Endothelial cell of umbilical vein (primary cell): ENCODE measurements around the gene CKLF. TPM values are rescaled to one million over a fixed set of nuclear protein-coding genes. Genes with fewer than 3 reads are reported as not detected.

Experiments
- BruUV-seq: library from RNA; stranded (reverse); fragments of 400-500 nt; replicated peaks from 2 replicates; lab custom pipeline; 2021; lab: Mats Ljungman, UMichigan
- CTCF ChIA-PET: fragments of 300-600, 350-600 bp; sonication (Branson Sonifier 250); formaldehyde crosslinking; loops from one replicate; lab custom pipeline; 2021; ENCODE audit warnings: antibody characterized with exemption, inconsistent platforms; lab: Charles Lee
- POLR2A ChIA-PET: fragments of 300-600, 350-600 bp; sonication (Branson Sonifier 250); formaldehyde crosslinking; loops from one replicate; lab custom pipeline; 2021; ENCODE audit warnings: antibody characterized with exemption, inconsistent platforms; lab: Charles Lee
- DNase-seq: peaks from one replicate; pipeline ENCODE4 v3.0.0-alpha.2; 2011; ENCODE audit warnings: low read depth, low spot score
- FAIRE-seq: peaks from 2 replicates; lab custom pipeline; 2011; peaks lifted over from hg19 to GRCh38; lab: Jason Lieb, UNC
- H2AFZ ChIP-seq: 2 replicates; pipeline ENCODE4 v1.6.0; 2012; ENCODE audit warnings: low read depth, low read length, control low read depth, inconsistent platforms
- H3K27ac ChIP-seq: 2 replicates; pipeline ENCODE4 v1.5.1; 2011; ENCODE audit warnings: low read depth, mild to moderate bottlenecking, control low read depth, low read length, moderate library complexity; ENCODE audit not compliant: insufficient read depth
- H3K27me3 ChIP-seq, 2 experiments: 2 replicates each; pipeline versions ENCODE4 v1.6.0 to v1.6.1; 2011; ENCODE audit warnings: low read length in 2 of 2, mixed read lengths in 1 of 2; ENCODE audit not compliant: control insufficient read depth in 2 of 2, insufficient read depth in 2 of 2
- H3K36me3 ChIP-seq, 2 experiments: 2 replicates in 1 of 2; 3 replicates in 1 of 2; pipeline ENCODE4 v1.5.1; 2011; ENCODE audit warnings: low read length in 2 of 2, mild to moderate bottlenecking in 1 of 2, moderate library complexity in 1 of 2; ENCODE audit not compliant: control insufficient read depth in 2 of 2, insufficient read depth in 2 of 2; ENCODE audit errors: extremely low read depth in 1 of 2
- H3K4me1 ChIP-seq: 3 replicates; pipeline ENCODE4 v1.5.1; 2011; ENCODE audit warnings: mild to moderate bottlenecking, low read length; ENCODE audit not compliant: control insufficient read depth, insufficient read depth; ENCODE audit errors: extremely low read depth
- H3K4me2 ChIP-seq: 2 replicates; pipeline ENCODE4 v1.6.1; 2011; ENCODE audit warnings: low read length, control low read depth, mixed read lengths; ENCODE audit not compliant: insufficient read depth
- H3K4me3 ChIP-seq, 3 experiments: fragments of 200-600 bp in 1 of 3; sonication (generic), shearing (Covaris generic) in 1 of 3; replicated peaks in 1 of 3; 2 replicates each; pipeline ENCODE4 v1.5.1; 2011 to 2016; ENCODE audit warnings: control low read depth in 3 of 3, low read length in 3 of 3, mild to moderate bottlenecking in 2 of 3, inconsistent platforms in 1 of 3, low read depth in 1 of 3, moderate library complexity in 1 of 3; ENCODE audit not compliant: insufficient read depth in 1 of 3
- H3K79me2 ChIP-seq: 2 replicates; pipeline ENCODE4 v1.6.0; 2012; ENCODE audit warnings: low read length, inconsistent platforms; ENCODE audit not compliant: control insufficient read depth, insufficient read depth
- H3K9ac ChIP-seq: replicated peaks from 2 replicates; pipeline ENCODE3; 2011; ENCODE audit warnings: low read length, control low read depth; ENCODE audit not compliant: insufficient read depth; ENCODE audit errors: extremely low read depth
- H3K9me1 ChIP-seq: replicated peaks from 3 replicates; pipeline ENCODE4 v1.6.0; 2011; ENCODE audit warnings: mild to moderate bottlenecking, low read length; ENCODE audit not compliant: control insufficient read depth, insufficient read depth; ENCODE audit errors: extremely low read depth
- H3K9me3 ChIP-seq: replicated peaks from 2 replicates; pipeline ENCODE4 v1.5.1; 2012; ENCODE audit warnings: low read length, inconsistent platforms; ENCODE audit not compliant: control insufficient read depth, insufficient read depth
- H4K20me1 ChIP-seq: replicated peaks from 2 replicates; pipeline ENCODE3; 2011; ENCODE audit warnings: mild to moderate bottlenecking, low read length; ENCODE audit not compliant: control insufficient read depth, insufficient read depth; ENCODE audit errors: extremely low read depth
- EZH2 ChIP-seq: IDR thresholded peaks from 2 replicates; pipeline ENCODE4 v1.6.1; 2012; ENCODE audit warnings: borderline replicate concordance, low read depth, mild to moderate bottlenecking, moderate library complexity, low read length, inconsistent platforms; ENCODE audit not compliant: severe bottlenecking
- FOS ChIP-seq: IDR thresholded peaks from 2 replicates; pipeline ENCODE4 v1.6.1; 2011; ENCODE audit warnings: mild to moderate bottlenecking, low read length, moderate library complexity, borderline replicate concordance; ENCODE audit not compliant: insufficient read depth
- GATA2 ChIP-seq: IDR thresholded peaks from 2 replicates; pipeline ENCODE4 v1.7.0; 2011; ENCODE audit warnings: low read depth, mild to moderate bottlenecking, moderate library complexity, mixed read lengths, low read length; ENCODE audit not compliant: insufficient read length, insufficient read depth
- JUN ChIP-seq: IDR thresholded peaks from 2 replicates; pipeline ENCODE4 v1.6.1; 2011; ENCODE audit warnings: borderline replicate concordance, low read depth; ENCODE audit not compliant: insufficient read length, insufficient read depth
- MYC ChIP-seq: IDR thresholded peaks from one replicate; pipeline ENCODE4 v1.6.1; 2011; ENCODE audit warnings: mild to moderate bottlenecking, low read depth, low read length
- POLR2A ChIP-seq: IDR thresholded peaks from 2 replicates; pipeline ENCODE4 v1.6.1; 2012; ENCODE audit warnings: low read depth, mild to moderate bottlenecking, control low read depth, low read length
- POLR2AphosphoS5 ChIP-seq: IDR thresholded peaks from 2 replicates; pipeline ENCODE4 v1.6.1; 2012; ENCODE audit warnings: low read depth, mild to moderate bottlenecking, control low read depth, low read length, moderate library complexity; ENCODE audit not compliant: insufficient read depth
- dilution Hi-C: fragments of 300-500 bp; cut with MboI; formaldehyde crosslinking; loops from one replicate; pipeline ENCODE4 v1.15.0; 2019; ENCODE audit warnings: low sequenced_read_pairs; ENCODE audit not compliant: extremely low pct_ligation_motif_present
- intact Hi-C: fragments of 100-400 bp; cut with micrococcal nuclease; formaldehyde crosslinking; loops from one replicate; pipeline ENCODE4 v1.10.0; 2022
- polyA plus RNA-seq, 4 experiments: library from polyadenylated mRNA; depleted of rRNA in 3 of 4; stranded (reverse) in 3 of 4; unstranded in 1 of 4; fragments of >200 nt; gene quantifications; 2 replicates each; pipeline versions ENCODE4 v1.2.1 to v1.2.3, GENCODE V29; 2011 to 2012; ENCODE audit warnings: missing spikeins in 1 of 4
- total RNA-seq: library from RNA; stranded (reverse); gene quantifications from 2 replicates; pipeline ENCODE4 v1.2.3, GENCODE V29; 2021
- TF ChIP-seq, protein P1 (sequence below): IDR thresholded peaks from 2 replicates; pipeline ENCODE4 v1.6.1; 2011; ENCODE audit not compliant: insufficient read depth, insufficient read length
- TF ChIP-seq, protein P2 (sequence below), 2 donors: IDR thresholded peaks; 1 replicate in 1 of 2; 2 replicates in 1 of 2; pipeline ENCODE4 v1.5.1; 2011; ENCODE audit warnings: low read length in 2 of 2, mild to moderate bottlenecking in 2 of 2, moderate library complexity in 2 of 2, control low read depth in 1 of 2, inconsistent platforms in 1 of 2, low read depth in 1 of 2; ENCODE audit not compliant: insufficient read depth in 1 of 2; ENCODE audit errors: extremely low read depth in 1 of 2

The CKLF gene
- total and polyA plus RNA-seq, 2 donors (not counting 3 experiments of a cell fraction or from before 2014, with no cell fraction given), result 80.0 to 209 TPM

DNA sequence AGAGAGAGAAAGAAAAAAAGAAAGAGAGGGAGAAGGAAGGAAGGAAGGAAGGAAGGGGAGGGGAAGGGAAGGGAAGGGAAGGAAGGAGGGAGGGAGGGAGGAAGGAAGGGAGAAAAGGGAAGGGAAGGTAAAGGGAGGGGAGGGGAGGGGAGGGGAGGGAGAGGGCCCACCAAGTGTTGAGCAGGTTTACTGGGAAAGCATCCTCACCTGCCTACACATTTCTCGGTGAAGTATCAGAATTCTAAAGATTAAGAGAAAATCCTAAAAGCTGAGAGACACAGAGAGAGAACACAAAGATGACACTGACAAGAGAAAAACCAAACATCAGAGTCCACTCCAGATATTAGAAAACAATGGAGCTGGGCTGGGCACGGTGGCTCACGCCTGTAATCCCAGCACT is 39.9 kb downstream of the CKLF start:
- intact Hi-C loops, result no loop called here

More for the DNA sequence above, 39.9 kb downstream of the CKLF start:
- H3K9me1 ChIP-seq, result no peaks in the 10 kb centered on the region
- DNase-seq, result no peak
- ChIA-PET POLR2A (no interaction called here), CTCF (interaction anchor here (1.1 kb wide), 1 partner anchor 77 kb away, joined by 4 read pairs; no protein-coding TSS in a partner anchor)
- no peaks in the 10 kb centered on the region for H4K20me1 ChIP-seq
- dilution Hi-C loops, result no loop called here
- H3K27me3 ChIP-seq, result peaks cover 0 to 6% of the 10 kb centered on the region in 2 experiments
- H3K4me3 ChIP-seq, result no peak overlapping the region
- no peaks in the 10 kb centered on the region for H3K4me1 ChIP-seq
- BruUV-seq, result no TSS peak
- no peaks in the 10 kb centered on the region for H3K9me3 ChIP-seq
- no peak overlapping the region for H3K9ac ChIP-seq
- H2AFZ ChIP-seq, result no peak overlapping the region
- no peaks in the 10 kb centered on the region for H3K36me3 ChIP-seq
- H3K79me2 ChIP-seq, result no peaks in the 10 kb centered on the region
- TF ChIP-seq FOS (no peak), GATA2 (no peak), POLR2AphosphoS5 (no peak), MYC (no peak), EZH2 (no peak), JUN (no peak), POLR2A (no peak)
- TF ChIP-seq, protein P1, sequence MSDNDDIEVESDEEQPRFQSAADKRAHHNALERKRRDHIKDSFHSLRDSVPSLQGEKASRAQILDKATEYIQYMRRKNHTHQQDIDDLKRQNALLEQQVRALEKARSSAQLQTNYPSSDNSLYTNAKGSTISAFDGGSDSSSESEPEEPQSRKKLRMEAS, result no peak
- TF ChIP-seq, protein P2, sequence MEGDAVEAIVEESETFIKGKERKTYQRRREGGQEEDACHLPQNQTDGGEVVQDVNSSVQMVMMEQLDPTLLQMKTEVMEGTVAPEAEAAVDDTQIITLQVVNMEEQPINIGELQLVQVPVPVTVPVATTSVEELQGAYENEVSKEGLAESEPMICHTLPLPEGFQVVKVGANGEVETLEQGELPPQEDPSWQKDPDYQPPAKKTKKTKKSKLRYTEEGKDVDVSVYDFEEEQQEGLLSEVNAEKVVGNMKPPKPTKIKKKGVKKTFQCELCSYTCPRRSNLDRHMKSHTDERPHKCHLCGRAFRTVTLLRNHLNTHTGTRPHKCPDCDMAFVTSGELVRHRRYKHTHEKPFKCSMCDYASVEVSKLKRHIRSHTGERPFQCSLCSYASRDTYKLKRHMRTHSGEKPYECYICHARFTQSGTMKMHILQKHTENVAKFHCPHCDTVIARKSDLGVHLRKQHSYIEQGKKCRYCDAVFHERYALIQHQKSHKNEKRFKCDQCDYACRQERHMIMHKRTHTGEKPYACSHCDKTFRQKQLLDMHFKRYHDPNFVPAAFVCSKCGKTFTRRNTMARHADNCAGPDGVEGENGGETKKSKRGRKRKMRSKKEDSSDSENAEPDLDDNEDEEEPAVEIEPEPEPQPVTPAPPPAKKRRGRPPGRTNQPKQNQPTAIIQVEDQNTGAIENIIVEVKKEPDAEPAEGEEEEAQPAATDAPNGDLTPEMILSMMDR (IDR thresholded peaks at IDR 0.05; ENCODE audit: extremely low read depth in 1 of 2, insufficient read depth in 1 of 2, low read depth in 1 of 2, low read length in 2 of 2), result no peak
- no peak overlapping the region for H3K27ac ChIP-seq
- no peak overlapping the region for H3K4me2 ChIP-seq
- no peak for FAIRE-seq
